ENCODE measurements around the gene TBC1D22B. TPM values are rescaled to one million over a fixed set of nuclear protein-coding genes. Genes with fewer than 3 reads are reported as not detected.
A peak's percentile ranks its signal among the peaks of the same experiment; 100 is the strongest.

Gene TBC1D22B
- total and polyA plus RNA-seq, 9 of the 15 experiments (the other 6 are each of a cell fraction or from before 2014, with no cell fraction given), result 4.8 to 24.2 (median 13.5) TPM

DNA sequence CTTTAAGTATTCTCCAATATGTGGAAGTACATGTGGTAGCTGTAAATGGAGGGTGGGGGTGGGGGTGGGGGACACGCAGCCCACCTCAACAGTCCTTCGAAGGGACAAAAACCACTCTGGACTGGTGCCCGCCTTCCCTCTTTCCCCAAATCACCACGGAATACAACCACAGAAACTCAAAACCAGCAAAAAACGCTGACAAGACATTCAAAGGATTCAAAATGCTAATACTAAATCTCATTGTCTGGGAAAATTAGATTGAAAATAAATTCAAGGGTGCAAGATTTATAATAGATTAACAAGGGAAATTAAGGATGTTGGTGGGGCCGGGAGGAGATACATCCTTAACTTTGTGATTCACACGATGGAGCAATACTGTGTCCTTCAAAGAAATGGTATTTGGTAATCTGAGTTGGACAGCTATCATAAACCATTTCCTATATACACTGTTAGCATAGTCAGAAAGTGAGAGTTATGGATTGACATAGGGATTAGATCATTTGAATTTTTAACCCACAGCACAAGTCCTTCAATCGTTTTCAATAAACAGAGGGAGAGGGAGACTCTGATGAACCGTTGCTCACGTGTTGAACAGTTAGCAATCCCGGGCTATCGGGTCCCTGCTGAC, 766 bp upstream of the TBC1D22B start (continued):
- TF ChIP-seq, protein P1, sequence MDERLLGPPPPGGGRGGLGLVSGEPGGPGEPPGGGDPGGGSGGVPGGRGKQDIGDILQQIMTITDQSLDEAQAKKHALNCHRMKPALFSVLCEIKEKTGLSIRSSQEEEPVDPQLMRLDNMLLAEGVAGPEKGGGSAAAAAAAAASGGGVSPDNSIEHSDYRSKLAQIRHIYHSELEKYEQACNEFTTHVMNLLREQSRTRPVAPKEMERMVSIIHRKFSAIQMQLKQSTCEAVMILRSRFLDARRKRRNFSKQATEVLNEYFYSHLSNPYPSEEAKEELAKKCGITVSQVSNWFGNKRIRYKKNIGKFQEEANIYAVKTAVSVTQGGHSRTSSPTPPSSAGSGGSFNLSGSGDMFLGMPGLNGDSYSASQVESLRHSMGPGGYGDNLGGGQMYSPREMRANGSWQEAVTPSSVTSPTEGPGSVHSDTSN (CRISPR knock-in tag; IDR thresholded peaks at IDR 0.05; ENCODE audit: low read depth), result no peak
- TF ChIP-seq, protein P1 (tag; conservative IDR thresholded peaks at IDR 0.05; ENCODE audit: low read depth), result peak; percentile 48
- TF ChIP-seq, protein P2, sequence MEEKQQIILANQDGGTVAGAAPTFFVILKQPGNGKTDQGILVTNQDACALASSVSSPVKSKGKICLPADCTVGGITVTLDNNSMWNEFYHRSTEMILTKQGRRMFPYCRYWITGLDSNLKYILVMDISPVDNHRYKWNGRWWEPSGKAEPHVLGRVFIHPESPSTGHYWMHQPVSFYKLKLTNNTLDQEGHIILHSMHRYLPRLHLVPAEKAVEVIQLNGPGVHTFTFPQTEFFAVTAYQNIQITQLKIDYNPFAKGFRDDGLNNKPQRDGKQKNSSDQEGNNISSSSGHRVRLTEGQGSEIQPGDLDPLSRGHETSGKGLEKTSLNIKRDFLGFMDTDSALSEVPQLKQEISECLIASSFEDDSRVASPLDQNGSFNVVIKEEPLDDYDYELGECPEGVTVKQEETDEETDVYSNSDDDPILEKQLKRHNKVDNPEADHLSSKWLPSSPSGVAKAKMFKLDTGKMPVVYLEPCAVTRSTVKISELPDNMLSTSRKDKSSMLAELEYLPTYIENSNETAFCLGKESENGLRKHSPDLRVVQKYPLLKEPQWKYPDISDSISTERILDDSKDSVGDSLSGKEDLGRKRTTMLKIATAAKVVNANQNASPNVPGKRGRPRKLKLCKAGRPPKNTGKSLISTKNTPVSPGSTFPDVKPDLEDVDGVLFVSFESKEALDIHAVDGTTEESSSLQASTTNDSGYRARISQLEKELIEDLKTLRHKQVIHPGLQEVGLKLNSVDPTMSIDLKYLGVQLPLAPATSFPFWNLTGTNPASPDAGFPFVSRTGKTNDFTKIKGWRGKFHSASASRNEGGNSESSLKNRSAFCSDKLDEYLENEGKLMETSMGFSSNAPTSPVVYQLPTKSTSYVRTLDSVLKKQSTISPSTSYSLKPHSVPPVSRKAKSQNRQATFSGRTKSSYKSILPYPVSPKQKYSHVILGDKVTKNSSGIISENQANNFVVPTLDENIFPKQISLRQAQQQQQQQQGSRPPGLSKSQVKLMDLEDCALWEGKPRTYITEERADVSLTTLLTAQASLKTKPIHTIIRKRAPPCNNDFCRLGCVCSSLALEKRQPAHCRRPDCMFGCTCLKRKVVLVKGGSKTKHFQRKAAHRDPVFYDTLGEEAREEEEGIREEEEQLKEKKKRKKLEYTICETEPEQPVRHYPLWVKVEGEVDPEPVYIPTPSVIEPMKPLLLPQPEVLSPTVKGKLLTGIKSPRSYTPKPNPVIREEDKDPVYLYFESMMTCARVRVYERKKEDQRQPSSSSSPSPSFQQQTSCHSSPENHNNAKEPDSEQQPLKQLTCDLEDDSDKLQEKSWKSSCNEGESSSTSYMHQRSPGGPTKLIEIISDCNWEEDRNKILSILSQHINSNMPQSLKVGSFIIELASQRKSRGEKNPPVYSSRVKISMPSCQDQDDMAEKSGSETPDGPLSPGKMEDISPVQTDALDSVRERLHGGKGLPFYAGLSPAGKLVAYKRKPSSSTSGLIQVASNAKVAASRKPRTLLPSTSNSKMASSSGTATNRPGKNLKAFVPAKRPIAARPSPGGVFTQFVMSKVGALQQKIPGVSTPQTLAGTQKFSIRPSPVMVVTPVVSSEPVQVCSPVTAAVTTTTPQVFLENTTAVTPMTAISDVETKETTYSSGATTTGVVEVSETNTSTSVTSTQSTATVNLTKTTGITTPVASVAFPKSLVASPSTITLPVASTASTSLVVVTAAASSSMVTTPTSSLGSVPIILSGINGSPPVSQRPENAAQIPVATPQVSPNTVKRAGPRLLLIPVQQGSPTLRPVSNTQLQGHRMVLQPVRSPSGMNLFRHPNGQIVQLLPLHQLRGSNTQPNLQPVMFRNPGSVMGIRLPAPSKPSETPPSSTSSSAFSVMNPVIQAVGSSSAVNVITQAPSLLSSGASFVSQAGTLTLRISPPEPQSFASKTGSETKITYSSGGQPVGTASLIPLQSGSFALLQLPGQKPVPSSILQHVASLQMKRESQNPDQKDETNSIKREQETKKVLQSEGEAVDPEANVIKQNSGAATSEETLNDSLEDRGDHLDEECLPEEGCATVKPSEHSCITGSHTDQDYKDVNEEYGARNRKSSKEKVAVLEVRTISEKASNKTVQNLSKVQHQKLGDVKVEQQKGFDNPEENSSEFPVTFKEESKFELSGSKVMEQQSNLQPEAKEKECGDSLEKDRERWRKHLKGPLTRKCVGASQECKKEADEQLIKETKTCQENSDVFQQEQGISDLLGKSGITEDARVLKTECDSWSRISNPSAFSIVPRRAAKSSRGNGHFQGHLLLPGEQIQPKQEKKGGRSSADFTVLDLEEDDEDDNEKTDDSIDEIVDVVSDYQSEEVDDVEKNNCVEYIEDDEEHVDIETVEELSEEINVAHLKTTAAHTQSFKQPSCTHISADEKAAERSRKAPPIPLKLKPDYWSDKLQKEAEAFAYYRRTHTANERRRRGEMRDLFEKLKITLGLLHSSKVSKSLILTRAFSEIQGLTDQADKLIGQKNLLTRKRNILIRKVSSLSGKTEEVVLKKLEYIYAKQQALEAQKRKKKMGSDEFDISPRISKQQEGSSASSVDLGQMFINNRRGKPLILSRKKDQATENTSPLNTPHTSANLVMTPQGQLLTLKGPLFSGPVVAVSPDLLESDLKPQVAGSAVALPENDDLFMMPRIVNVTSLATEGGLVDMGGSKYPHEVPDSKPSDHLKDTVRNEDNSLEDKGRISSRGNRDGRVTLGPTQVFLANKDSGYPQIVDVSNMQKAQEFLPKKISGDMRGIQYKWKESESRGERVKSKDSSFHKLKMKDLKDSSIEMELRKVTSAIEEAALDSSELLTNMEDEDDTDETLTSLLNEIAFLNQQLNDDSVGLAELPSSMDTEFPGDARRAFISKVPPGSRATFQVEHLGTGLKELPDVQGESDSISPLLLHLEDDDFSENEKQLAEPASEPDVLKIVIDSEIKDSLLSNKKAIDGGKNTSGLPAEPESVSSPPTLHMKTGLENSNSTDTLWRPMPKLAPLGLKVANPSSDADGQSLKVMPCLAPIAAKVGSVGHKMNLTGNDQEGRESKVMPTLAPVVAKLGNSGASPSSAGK (IDR thresholded peaks at IDR 0.05), result peak; percentile 24
- TF ChIP-seq STAG1 (CRISPR knock-in tag; IDR thresholded peaks at IDR 0.05; ENCODE audit: borderline replicate concordance), result no peak
